Measurements from ENCODE around the gene SEMA3D. TPM values are rescaled to one million over a fixed set of nuclear protein-coding genes. Genes with fewer than 3 reads are reported as not detected.

The SEMA3D gene
- total and polyA plus RNA-seq, 2 donors (not counting 3 experiments of a cell fraction or from before 2014, with no cell fraction given): 9.9 to 10.3 TPM

- Histone ChIP-seq H3K4me2 (ENCODE audit: insufficient read depth, low read length) (no peak overlapping the region), H4K20me1 (replicated peaks; ENCODE audit: control insufficient read depth, extremely low read depth, insufficient read depth, low read length) (no peaks in the 10 kb centered on the region), H3K36me3 (ENCODE audit: control insufficient read depth in 2 of 2, extremely low read depth in 1 of 2, insufficient read depth in 2 of 2, low read length in 2 of 2) (no peaks in the 10 kb centered on the region), H3K9me3 (replicated peaks; ENCODE audit: control insufficient read depth, insufficient read depth, low read length) (no peaks in the 10 kb centered on the region), H3K9me1 (replicated peaks; ENCODE audit: control insufficient read depth, extremely low read depth, insufficient read depth, low read length) (no peaks in the 10 kb centered on the region), H3K9ac (replicated peaks; ENCODE audit: extremely low read depth, insufficient read depth, low read length) (no peak overlapping the region), H2AFZ (ENCODE audit: low read depth, low read length) (no peak overlapping the region), H3K27me3 (ENCODE audit: control insufficient read depth in 2 of 2, insufficient read depth in 2 of 2, low read length in 2 of 2) (no peaks in the 10 kb centered on the region), H3K4me1 (ENCODE audit: control insufficient read depth, extremely low read depth, insufficient read depth, low read length) (no peaks in the 10 kb centered on the region), H3K27ac (ENCODE audit: insufficient read depth, low read depth, low read length) (no peak overlapping the region), H3K79me2 (ENCODE audit: control insufficient read depth, insufficient read depth, low read length) (no peaks in the 10 kb centered on the region), H3K4me3 (replicated peaks in 1 of 3; ENCODE audit: insufficient read depth in 1 of 3, low read depth in 1 of 3, low read length in 3 of 3) (no peak overlapping the region)
- intact Hi-C loops (cut with micrococcal nuclease): no loop called here
- BruUV-seq (replicated peaks): no TSS peak
- DNase-seq (ENCODE audit: low read depth, low spot score) (no peak), FAIRE-seq (no peak)
- POLR2A ChIA-PET: no interaction called here
- dilution Hi-C loops (cut with MboI; ENCODE audit: extremely low pct_ligation_motif_present, low sequenced_read_pairs): no loop called here
- TF ChIP-seq MYC (IDR thresholded peaks at IDR 0.05; ENCODE audit: low read depth, low read length): no peak
- no peak for TF ChIP-seq POLR2A (IDR thresholded peaks at IDR 0.05; ENCODE audit: low read depth, low read length)
- TF ChIP-seq EZH2 (IDR thresholded peaks at IDR 0.05; ENCODE audit: borderline replicate concordance, low read depth, low read length, severe bottlenecking): no peak
- TF ChIP-seq MAX (IDR thresholded peaks at IDR 0.05; ENCODE audit: insufficient read depth, insufficient read length): no peak
- TF ChIP-seq CTCF (IDR thresholded peaks at IDR 0.05; ENCODE audit: extremely low read depth in 1 of 2, insufficient read depth in 1 of 2, low read depth in 1 of 2, low read length in 2 of 2): no peak
- no peak for TF ChIP-seq FOS (IDR thresholded peaks at IDR 0.05; ENCODE audit: borderline replicate concordance, insufficient read depth, low read length)
- TF ChIP-seq GATA2 (IDR thresholded peaks at IDR 0.05; ENCODE audit: insufficient read depth, insufficient read length, low read depth, low read length): no peak
- TF ChIP-seq POLR2AphosphoS5 (IDR thresholded peaks at IDR 0.05; ENCODE audit: insufficient read depth, low read depth, low read length): no peak
- no peak for TF ChIP-seq JUN (IDR thresholded peaks at IDR 0.05; ENCODE audit: borderline replicate concordance, insufficient read depth, insufficient read length, low read depth)
- CTCF ChIA-PET: interaction anchor here (1.0 kb wide), 1 partner anchor 20 kb away, joined by 3 read pairs; no protein-coding TSS in a partner anchor
Observed at GRCh38 chr7:85004402-85004801, 182.5 kb downstream of the SEMA3D start.

Data from endothelial cell of umbilical vein (primary cell).